ENCODE results near the gene JARID2. TPM values are rescaled to one million over a fixed set of nuclear protein-coding genes. Genes with fewer than 3 reads are reported as not detected.

JARID2 gene
- total and polyA plus RNA-seq, 9 of the 15 experiments (the other 6 are each of a cell fraction or from before 2014, with no cell fraction given): 5.0 to 29.0 (median 15.6) TPM

- TF ChIP-seq, protein P1, sequence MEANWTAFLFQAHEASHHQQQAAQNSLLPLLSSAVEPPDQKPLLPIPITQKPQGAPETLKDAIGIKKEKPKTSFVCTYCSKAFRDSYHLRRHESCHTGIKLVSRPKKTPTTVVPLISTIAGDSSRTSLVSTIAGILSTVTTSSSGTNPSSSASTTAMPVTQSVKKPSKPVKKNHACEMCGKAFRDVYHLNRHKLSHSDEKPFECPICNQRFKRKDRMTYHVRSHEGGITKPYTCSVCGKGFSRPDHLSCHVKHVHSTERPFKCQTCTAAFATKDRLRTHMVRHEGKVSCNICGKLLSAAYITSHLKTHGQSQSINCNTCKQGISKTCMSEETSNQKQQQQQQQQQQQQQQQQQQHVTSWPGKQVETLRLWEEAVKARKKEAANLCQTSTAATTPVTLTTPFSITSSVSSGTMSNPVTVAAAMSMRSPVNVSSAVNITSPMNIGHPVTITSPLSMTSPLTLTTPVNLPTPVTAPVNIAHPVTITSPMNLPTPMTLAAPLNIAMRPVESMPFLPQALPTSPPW (CRISPR knock-in tag; IDR thresholded peaks at IDR 0.05): peak; percentile 43
- TF ChIP-seq FOS (IDR thresholded peaks at IDR 0.05; ENCODE audit: extremely low read depth, insufficient read length) (peak; percentile 44), GTF2E2 (tag; IDR thresholded peaks at IDR 0.05) (peak; percentile 77; the same call in 1 of the 2 replicates), SRF (CRISPR knock-in tag; IDR thresholded peaks at IDR 0.05) (no peak), CBX1 (IDR thresholded peaks at IDR 0.05; ENCODE audit: low read depth) (0 out of 2 replicates have a peak, but pooled peaks have one; percentile 13), ZNF586 (CRISPR knock-in tag; conservative IDR thresholded peaks at IDR 0.05) (no peak), ZNF41 (CRISPR knock-in tag; conservative IDR thresholded peaks at IDR 0.05) (0 out of 2 replicates have a peak, but pooled peaks have one; percentile 50), ZNF140 (CRISPR knock-in tag; IDR thresholded peaks at IDR 0.05) (no peak), TFAP4 (CRISPR knock-in tag; IDR thresholded peaks at IDR 0.05; ENCODE audit: borderline replicate concordance) (peak; percentile 94), NRF1 (conservative IDR thresholded peaks at IDR 0.05 in 1 of 2, IDR thresholded peaks at IDR 0.05 in 1 of 2) (0 out of 4 replicates have a peak, but pooled peaks of 1 of the 2 experiments have one; percentile 25), HNRNPUL1 (IDR thresholded peaks at IDR 0.05; ENCODE audit: low read length) (no peak), CTBP1 (IDR thresholded peaks at IDR 0.05; ENCODE audit: borderline replicate concordance) (no peak; the same call in 1 of the 2 replicates), KAT8 (IDR thresholded peaks at IDR 0.05; ENCODE audit: low read depth) (no peak), DPF2 (IDR thresholded peaks at IDR 0.05) (peak; percentile 94), BHLHE40 (IDR thresholded peaks at IDR 0.05; ENCODE audit: low read length) (no peak), NCOA2 (IDR thresholded peaks at IDR 0.05; ENCODE audit: partially characterized antibody in 2 of 2) (peak in 1 of 2 experiments; percentile 38), ZC3H4 (CRISPR knock-in tag; IDR thresholded peaks at IDR 0.05; ENCODE audit: borderline replicate concordance) (no peak), CTCF (IDR thresholded peaks at IDR 0.05 in 2 of 3, conservative IDR thresholded peaks at IDR 0.05 in 1 of 3; ENCODE audit: insufficient read depth in 2 of 3, low read depth in 1 of 3, low read length in 3 of 3) (no peak), MYC (IDR thresholded peaks at IDR 0.05; ENCODE audit: low read depth, low read length) (peak; percentile 80), MYC (CRISPR knock-in tag; IDR thresholded peaks at IDR 0.05; ENCODE audit: borderline replicate concordance, low read depth) (no peak)
- TF ChIP-seq, protein P2, sequence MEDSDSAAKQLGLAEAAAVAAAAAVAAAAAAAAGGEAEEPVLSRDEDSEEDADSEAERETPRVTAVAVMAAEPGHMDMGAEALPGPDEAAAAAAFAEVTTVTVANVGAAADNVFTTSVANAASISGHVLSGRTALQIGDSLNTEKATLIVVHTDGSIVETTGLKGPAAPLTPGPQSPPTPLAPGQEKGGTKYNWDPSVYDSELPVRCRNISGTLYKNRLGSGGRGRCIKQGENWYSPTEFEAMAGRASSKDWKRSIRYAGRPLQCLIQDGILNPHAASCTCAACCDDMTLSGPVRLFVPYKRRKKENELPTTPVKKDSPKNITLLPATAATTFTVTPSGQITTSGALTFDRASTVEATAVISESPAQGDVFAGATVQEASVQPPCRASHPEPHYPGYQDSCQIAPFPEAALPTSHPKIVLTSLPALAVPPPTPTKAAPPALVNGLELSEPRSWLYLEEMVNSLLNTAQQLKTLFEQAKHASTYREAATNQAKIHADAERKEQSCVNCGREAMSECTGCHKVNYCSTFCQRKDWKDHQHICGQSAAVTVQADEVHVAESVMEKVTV (CRISPR knock-in tag; IDR thresholded peaks at IDR 0.05): no peak
Observed at GRCh38 chr6:15509335-15509933, 263.6 kb downstream of the JARID2 start (continued).

Data from K562 (cell line).